ENCODE data around the gene CD109.

CD109 gene

GRCh38 chr6:73655341-73655917, 40.6 kb upstream of the CD109 start:
- DNase-seq (ENCODE audit: low spot score), result no peak
- in situ Hi-C loops (cut with MboI; ENCODE audit: low pct_unique_long_range_greater_than_20kb, low sequenced_read_pairs, unreplicated experiment), result no loop called here
- TF ChIP-seq CTCF (IDR thresholded peaks at IDR 0.05; ENCODE audit: extremely low read depth, insufficient read depth, missing control alignments), result no peak

GRCh38 chr6:73656531-73657145, 39.4 kb upstream of the CD109 start:
- no peak for TF ChIP-seq CTCF (IDR thresholded peaks at IDR 0.05; ENCODE audit: extremely low read depth, insufficient read depth, missing control alignments)
- in situ Hi-C loops (cut with MboI; ENCODE audit: low pct_unique_long_range_greater_than_20kb, low sequenced_read_pairs, unreplicated experiment), result no loop called here

GRCh38 chr6:73657201-73657600, 38.8 kb upstream of the CD109 start:
- DNase-seq (ENCODE audit: low spot score), result no peak
- no peak for TF ChIP-seq CTCF (IDR thresholded peaks at IDR 0.05; ENCODE audit: extremely low read depth, insufficient read depth, missing control alignments)
- in situ Hi-C loops (cut with MboI; ENCODE audit: low pct_unique_long_range_greater_than_20kb, low sequenced_read_pairs, unreplicated experiment), result no loop called here

More at GRCh38 chr6:73656531-73657145, 39.4 kb upstream of the CD109 start:
- DNase-seq (ENCODE audit: low spot score), result no peak

- in situ Hi-C loops (cut with MboI; ENCODE audit: low pct_unique_long_range_greater_than_20kb, low sequenced_read_pairs, unreplicated experiment), result no loop called here
- DNase-seq (ENCODE audit: low spot score), result no peak
- TF ChIP-seq CTCF (IDR thresholded peaks at IDR 0.05; ENCODE audit: extremely low read depth, insufficient read depth, missing control alignments), result no peak
These were observed 31.3 kb upstream of the CD109 start for GRCh38 chr6:73664701-73665100.

- DNase-seq (ENCODE audit: low spot score), result no peak
- TF ChIP-seq CTCF (IDR thresholded peaks at IDR 0.05; ENCODE audit: extremely low read depth, insufficient read depth, missing control alignments), result no peak
- in situ Hi-C loops (cut with MboI; ENCODE audit: low pct_unique_long_range_greater_than_20kb, low sequenced_read_pairs, unreplicated experiment), result no loop called here
These were observed 30.2 kb upstream of the CD109 start for GRCh38 chr6:73665686-73666319.

- no peak for DNase-seq (ENCODE audit: low spot score)
- no peak for TF ChIP-seq CTCF (IDR thresholded peaks at IDR 0.05; ENCODE audit: extremely low read depth, insufficient read depth, missing control alignments)
- in situ Hi-C loops (cut with MboI; ENCODE audit: low pct_unique_long_range_greater_than_20kb, low sequenced_read_pairs, unreplicated experiment), result no loop called here
These were observed 29.6 kb upstream of the CD109 start for GRCh38 chr6:73666393-73666792.
